Subcutaneous abdominal adipose tissue (tissue), 5 donors: ENCODE measurements around the gene AP1B1.
A peak's percentile ranks its signal among the peaks of the same experiment; 100 is the strongest.

Source experiments
- H3K27ac ChIP-seq: one replicate; pipeline ENCODE4 v1.7.0; 2013; ENCODE audit warnings: low read depth, mild to moderate bottlenecking, inconsistent platforms, low read length, moderate library complexity
- H3K27me3 ChIP-seq, 5 donors: one replicate each; pipeline ENCODE4 v1.7.0; 2013; ENCODE audit warnings: low read length in 5 of 5, inconsistent platforms in 1 of 5; ENCODE audit not compliant: control insufficient read depth in 5 of 5, insufficient read depth in 4 of 5
- H3K36me3 ChIP-seq, 5 donors: one replicate each; pipeline ENCODE4 v1.7.0; 2013; ENCODE audit warnings: low read length in 5 of 5; ENCODE audit not compliant: control insufficient read depth in 5 of 5, insufficient read depth in 5 of 5
- H3K4me1 ChIP-seq, 5 donors: one replicate each; pipeline ENCODE4 v1.7.0; 2013; ENCODE audit warnings: low read length in 5 of 5, mild to moderate bottlenecking in 3 of 5, moderate library complexity in 1 of 5; ENCODE audit not compliant: control insufficient read depth in 5 of 5, insufficient read depth in 5 of 5
- H3K4me3 ChIP-seq, 5 donors: one replicate each; pipeline ENCODE4 v1.7.0; 2013; ENCODE audit warnings: low read length in 5 of 5, low read depth in 1 of 5
- H3K9ac ChIP-seq, 5 donors: one replicate each; pipeline ENCODE4 v1.7.0; 2013; ENCODE audit warnings: low read length in 5 of 5, mild to moderate bottlenecking in 4 of 5, moderate library complexity in 3 of 5
- H3K9me3 ChIP-seq, 5 donors: one replicate each; pipeline ENCODE4 v1.7.0; 2013; ENCODE audit warnings: low read length in 5 of 5; ENCODE audit not compliant: control insufficient read depth in 5 of 5
- donor health status: healthy.
- donor health status: healthy.
- donor health status: healthy.
- donor health status: healthy.
- donor health status: healthy.

AP1B1 gene

GRCh38 chr22:29390270-29390669 is 1.9 kb upstream of the AP1B1 start:
- peaks cover 3 to 41% (median 30%) of the 10 kb centered on the region in 5 donors for H3K4me1 ChIP-seq
- H3K9ac ChIP-seq: no peak overlapping the region
- H3K27me3 ChIP-seq: no peaks in the 10 kb centered on the region
- H3K9me3 ChIP-seq: no peaks in the 10 kb centered on the region
- H3K36me3 ChIP-seq: peaks cover 0 to 3% (median 0%) of the 10 kb centered on the region in 5 donors
- H3K4me3 ChIP-seq: no peak overlapping the region
- no peak overlapping the region for H3K27ac ChIP-seq

DNA sequence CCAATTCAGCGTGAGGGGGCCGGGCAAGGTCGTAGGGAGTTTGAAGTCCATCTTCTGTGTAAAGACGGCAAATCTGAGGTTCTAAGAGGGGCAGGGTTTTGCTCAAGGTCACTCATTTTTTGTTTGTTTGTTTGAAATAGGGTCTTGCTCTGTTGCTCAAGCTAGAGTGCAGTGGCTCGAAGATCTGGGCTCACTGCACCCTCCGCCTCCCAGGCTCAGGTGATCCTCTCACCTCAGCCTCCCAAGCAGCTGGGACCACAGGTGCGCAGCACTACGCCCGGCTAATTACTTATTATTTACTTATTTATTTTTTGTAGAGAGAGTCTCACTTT is 355 bp upstream of the AP1B1 start:
- Histone ChIP-seq H3K27me3 (no peaks in the 10 kb centered on the region), H3K36me3 (peaks cover 0 to 10% (median 2%) of the 10 kb centered on the region in 5 donors), H3K4me3 (peak overlapping the region; percentile 74 to 89 (median 83)), H3K27ac (peak overlapping the region; percentile 84), H3K9me3 (no peaks in the 10 kb centered on the region), H3K4me1 (peaks cover 3 to 50% (median 38%) of the 10 kb centered on the region in 5 donors), H3K9ac (peak overlapping the region in 4 of 5 donors; percentile 67 to 87 (median 81))

DNA sequence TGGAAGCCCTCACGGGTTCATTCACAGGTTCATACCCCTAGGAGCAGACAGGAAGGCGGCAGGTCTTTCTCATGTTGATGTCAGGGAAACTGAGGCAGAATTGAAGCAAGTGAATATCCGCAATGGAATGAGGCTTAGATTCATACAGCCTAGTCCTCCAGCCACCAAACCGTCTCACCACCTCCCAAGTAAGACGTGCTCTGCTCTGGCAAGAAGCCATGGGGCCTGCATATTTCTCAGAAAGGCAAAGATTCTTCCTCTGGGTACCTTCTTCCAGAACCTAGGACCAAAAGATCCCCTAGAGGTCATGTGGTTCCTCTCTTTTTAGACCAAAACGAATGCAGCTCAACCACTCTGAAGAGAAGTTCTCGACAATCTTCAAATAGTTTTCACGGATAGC is 1.7 kb downstream of the AP1B1 start:
- Histone ChIP-seq H3K4me1 (peaks cover 7 to 69% (median 50%) of the 10 kb centered on the region in 5 donors), H3K27me3 (no peaks in the 10 kb centered on the region), H3K9me3 (no peaks in the 10 kb centered on the region), H3K27ac (peak overlapping the region; percentile 84), H3K4me3 (peak overlapping the region in 2 of 5 donors; percentile 71 to 83), H3K36me3 (peaks cover 0 to 17% (median 6%) of the 10 kb centered on the region in 5 donors), H3K9ac (peak overlapping the region in 1 of 5 donors; percentile 41)

DNA sequence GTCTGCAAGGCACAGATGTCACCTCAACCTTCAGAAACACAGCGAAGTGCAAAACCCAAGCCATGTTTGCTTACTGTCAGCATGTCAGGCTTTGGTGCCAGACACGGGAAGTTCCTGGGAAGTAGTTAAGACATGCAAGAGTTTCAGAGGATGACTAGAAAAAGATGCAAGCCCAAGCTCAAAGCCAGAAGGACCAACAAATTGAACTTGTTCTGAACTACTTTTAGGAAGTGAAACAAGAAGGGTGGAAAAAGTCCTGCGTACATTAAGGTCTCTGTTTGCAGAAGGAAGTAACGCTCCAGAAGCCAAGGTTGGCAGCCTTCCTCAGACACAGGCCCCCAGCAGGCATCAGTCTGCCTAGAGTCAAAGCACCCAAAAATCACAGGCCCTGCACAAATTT is 2.6 kb downstream of the AP1B1 start:
- H3K4me3 ChIP-seq: no peak overlapping the region
- H3K36me3 ChIP-seq: peaks cover 0 to 17% (median 6%) of the 10 kb centered on the region in 5 donors
- H3K9ac ChIP-seq: peak overlapping the region in 1 of 5 donors; percentile 56
- no peak overlapping the region for H3K27ac ChIP-seq
- H3K27me3 ChIP-seq: no peaks in the 10 kb centered on the region
- H3K4me1 ChIP-seq: peaks cover 7 to 70% (median 50%) of the 10 kb centered on the region in 5 donors
- no peaks in the 10 kb centered on the region for H3K9me3 ChIP-seq

DNA sequence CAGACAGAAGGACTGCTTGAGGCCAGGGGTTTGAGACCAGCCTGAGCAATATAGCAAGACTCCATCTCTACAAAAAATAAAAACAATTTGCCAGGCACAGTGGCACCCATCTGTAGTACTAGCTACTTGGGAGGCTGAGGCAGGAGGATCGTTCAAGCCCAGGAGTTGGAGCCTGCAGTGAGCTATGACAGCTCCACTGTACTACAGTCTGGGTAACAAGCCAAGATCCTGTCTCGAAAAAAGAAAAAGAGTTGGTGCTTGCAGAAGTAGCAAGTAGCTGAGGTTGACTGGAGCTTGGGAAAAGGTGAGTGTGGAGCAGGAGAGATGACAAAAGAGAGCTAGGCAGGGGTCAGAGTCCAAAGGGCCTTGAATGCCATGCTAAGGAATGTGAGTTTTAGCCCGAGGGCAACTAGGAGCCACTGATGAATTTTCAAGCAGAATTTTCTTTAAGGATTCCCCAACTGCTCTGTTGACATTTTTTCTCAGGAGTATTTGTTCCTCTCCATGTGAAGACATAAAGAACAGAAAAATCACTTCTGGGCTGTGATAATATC is 3.1 kb downstream of the AP1B1 start:
- H3K4me1 ChIP-seq: peaks cover 7 to 76% (median 50%) of the 10 kb centered on the region in 5 donors
- H3K4me3 ChIP-seq: no peak overlapping the region
- H3K27ac ChIP-seq: no peak overlapping the region
- H3K9ac ChIP-seq: peak overlapping the region in 1 of 5 donors; percentile 56
- H3K36me3 ChIP-seq: peaks cover 0 to 17% (median 6%) of the 10 kb centered on the region in 5 donors
- no peaks in the 10 kb centered on the region for H3K9me3 ChIP-seq
- H3K27me3 ChIP-seq: no peaks in the 10 kb centered on the region

- H3K9me3 ChIP-seq: no peaks in the 10 kb centered on the region
- no peak overlapping the region for H3K27ac ChIP-seq
- H3K36me3 ChIP-seq: peaks cover 3 to 21% (median 6%) of the 10 kb centered on the region in 5 donors
- peaks cover 7 to 76% (median 46%) of the 10 kb centered on the region in 5 donors for H3K4me1 ChIP-seq
- H3K9ac ChIP-seq: no peak overlapping the region
- H3K27me3 ChIP-seq: no peaks in the 10 kb centered on the region
- no peak overlapping the region for H3K4me3 ChIP-seq
Measured at GRCh38 chr22:29383740-29384139, 4.6 kb downstream of the AP1B1 start.

DNA sequence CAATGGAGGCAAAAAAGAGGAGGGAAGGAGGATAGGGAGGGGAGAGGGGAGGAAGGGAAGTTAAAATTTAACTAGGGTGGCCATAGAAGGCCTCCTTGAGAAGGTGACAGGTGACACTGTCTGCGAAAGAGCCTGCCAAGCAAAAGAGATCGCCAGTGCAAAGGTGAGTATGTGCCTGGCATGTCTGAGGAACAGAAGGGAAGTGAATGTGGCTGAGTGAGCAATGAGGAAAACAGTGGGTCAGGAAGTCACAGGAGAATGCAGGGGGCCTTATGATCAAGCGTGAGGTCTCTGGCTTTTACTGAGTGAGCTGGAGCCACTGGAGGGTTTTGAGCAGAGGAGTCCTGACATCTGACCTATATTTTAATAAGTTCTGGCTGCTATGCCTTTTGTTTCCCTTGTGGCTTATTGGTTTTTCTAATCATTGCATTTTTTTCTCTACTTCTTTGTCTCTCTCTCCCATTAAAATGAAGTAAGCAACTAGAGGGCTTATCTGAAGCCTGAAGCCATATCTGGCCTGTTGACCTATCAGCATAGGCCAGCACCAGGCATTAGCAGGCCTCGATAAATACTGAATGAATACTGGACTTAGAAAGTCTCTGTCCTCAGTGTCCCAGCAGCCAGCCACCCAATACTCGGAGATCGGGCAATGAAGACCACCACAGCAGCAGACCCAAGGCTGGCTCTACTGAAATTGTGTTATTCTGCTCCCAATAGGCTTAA is 5.6 kb downstream of the AP1B1 start:
- H3K9ac ChIP-seq: peak overlapping the region in 4 of 5 donors; percentile 8 to 55 (median 34)
- peaks cover 7 to 74% (median 43%) of the 10 kb centered on the region in 5 donors for H3K4me1 ChIP-seq

GRCh38 chr22:29380856-29381255 is 7.5 kb downstream of the AP1B1 start:
- no peak overlapping the region for H3K27ac ChIP-seq
- no peaks in the 10 kb centered on the region for H3K27me3 ChIP-seq
- peaks cover 4 to 65% (median 38%) of the 10 kb centered on the region in 5 donors for H3K4me1 ChIP-seq
- no peak overlapping the region for H3K9ac ChIP-seq
- no peak overlapping the region for H3K4me3 ChIP-seq
- H3K9me3 ChIP-seq: no peaks in the 10 kb centered on the region
- H3K36me3 ChIP-seq: peaks cover 3 to 37% (median 12%) of the 10 kb centered on the region in 5 donors

More for the DNA sequence above, 5.6 kb downstream of the AP1B1 start:
- no peak overlapping the region for H3K4me3 ChIP-seq
- no peaks in the 10 kb centered on the region for H3K27me3 ChIP-seq
- H3K9me3 ChIP-seq: no peaks in the 10 kb centered on the region
- H3K27ac ChIP-seq: no peak overlapping the region
- peaks cover 3 to 27% (median 6%) of the 10 kb centered on the region in 5 donors for H3K36me3 ChIP-seq

- peaks cover 3 to 37% (median 12%) of the 10 kb centered on the region in 5 donors for H3K36me3 ChIP-seq
- H3K9me3 ChIP-seq: no peaks in the 10 kb centered on the region
- no peak overlapping the region for H3K4me3 ChIP-seq
- H3K27me3 ChIP-seq: no peaks in the 10 kb centered on the region
- no peak overlapping the region for H3K9ac ChIP-seq
- H3K27ac ChIP-seq: no peak overlapping the region
- peaks cover 4 to 62% (median 40%) of the 10 kb centered on the region in 5 donors for H3K4me1 ChIP-seq
Measured at GRCh38 chr22:29380032-29380781, 8.2 kb downstream of the AP1B1 start.

DNA sequence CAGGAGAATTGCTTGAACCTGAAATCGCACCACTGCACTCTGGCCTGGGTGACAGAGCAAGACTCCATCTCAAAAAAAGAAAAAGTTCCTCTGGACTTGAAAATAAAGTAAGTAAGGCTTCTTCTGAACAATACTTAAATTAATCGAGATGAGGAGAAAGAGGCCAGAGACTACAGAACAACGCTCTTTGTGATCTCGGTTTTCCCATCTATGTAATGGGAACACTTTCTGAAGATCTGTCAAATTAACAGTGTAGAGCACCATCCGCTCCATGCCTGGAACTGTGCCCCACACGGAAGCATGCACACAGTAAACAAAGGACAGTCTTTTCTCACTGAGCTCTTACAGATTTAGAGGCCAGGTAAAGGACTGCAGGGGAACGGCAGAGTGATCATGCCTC is 9.1 kb downstream of the AP1B1 start:
- no peaks in the 10 kb centered on the region for H3K9me3 ChIP-seq
- H3K4me3 ChIP-seq: no peak overlapping the region
- peaks cover 3 to 38% (median 12%) of the 10 kb centered on the region in 5 donors for H3K36me3 ChIP-seq
- peaks cover 4 to 54% (median 38%) of the 10 kb centered on the region in 5 donors for H3K4me1 ChIP-seq
- H3K27me3 ChIP-seq: no peaks in the 10 kb centered on the region
- no peak overlapping the region for H3K27ac ChIP-seq
- H3K9ac ChIP-seq: no peak overlapping the region
